Esophagus squamous epithelium (tissue), 4 donors: ENCODE data around the gene SLC25A11.

ENCODE experiments used
- POLR2A ChIP-seq, 4 donors: fragments of 450-650 bp; IDR thresholded peaks; one replicate each; pipeline ENCODE4 v1.6.1; 2017; ENCODE audit warnings: antibody characterized with exemption in 4 of 4, mild to moderate bottlenecking in 4 of 4, moderate library complexity in 3 of 4
- TF ChIP-seq, protein P1 (sequence below), 6 experiments: fragments of 450-650 bp in 4 of 6; fragments of 200-600 bp in 2 of 6; sonication (generic) in 2 of 6; IDR thresholded peaks; one replicate each; pipeline ENCODE4 v1.5.1; 2016 to 2019; ENCODE audit warnings: antibody characterized with exemption in 6 of 6, mild to moderate bottlenecking in 4 of 6, moderate library complexity in 4 of 6

DNA sequence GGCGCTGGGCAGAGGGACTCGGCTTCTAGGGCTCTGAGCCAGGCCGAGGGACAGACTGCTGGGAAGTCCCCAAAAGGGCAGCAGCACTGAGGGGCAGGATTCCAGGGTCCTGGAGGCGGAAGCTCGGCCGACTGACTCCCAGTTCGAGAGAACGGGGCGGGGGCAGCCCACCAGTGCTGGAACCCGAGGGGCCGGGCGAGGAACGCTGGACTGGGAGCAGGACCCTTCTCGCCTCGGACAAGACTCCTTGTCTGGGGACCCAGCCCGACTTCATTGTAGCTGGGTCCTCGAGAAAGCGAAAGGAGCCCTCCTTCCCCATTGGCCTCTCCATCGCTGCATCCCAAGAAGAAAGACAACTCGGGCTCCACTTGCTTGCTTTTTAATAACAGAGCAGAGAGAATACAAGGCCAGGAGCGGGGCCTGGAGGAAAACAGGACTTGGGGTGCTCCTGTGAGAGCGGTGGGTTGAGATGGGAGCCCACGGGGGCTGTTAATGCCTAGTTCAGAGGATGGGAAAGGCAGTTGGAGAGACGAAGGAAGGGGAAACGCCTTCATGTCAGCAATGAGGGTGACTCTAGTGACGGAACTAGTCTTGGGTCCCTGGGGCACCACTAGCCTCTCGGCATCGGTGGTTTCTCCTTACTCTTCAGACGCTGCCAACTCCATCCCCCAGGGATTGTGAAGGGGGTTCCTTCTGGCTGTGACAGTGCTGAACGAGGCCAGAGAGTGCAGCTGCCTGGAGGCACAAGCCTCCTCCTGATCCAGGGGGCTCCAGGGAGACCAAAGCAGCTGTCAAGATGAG, 48.1 kb upstream of the SLC25A11 start:
- TF ChIP-seq POLR2A (IDR thresholded peaks at IDR 0.05), result no peak
- TF ChIP-seq, protein P1, sequence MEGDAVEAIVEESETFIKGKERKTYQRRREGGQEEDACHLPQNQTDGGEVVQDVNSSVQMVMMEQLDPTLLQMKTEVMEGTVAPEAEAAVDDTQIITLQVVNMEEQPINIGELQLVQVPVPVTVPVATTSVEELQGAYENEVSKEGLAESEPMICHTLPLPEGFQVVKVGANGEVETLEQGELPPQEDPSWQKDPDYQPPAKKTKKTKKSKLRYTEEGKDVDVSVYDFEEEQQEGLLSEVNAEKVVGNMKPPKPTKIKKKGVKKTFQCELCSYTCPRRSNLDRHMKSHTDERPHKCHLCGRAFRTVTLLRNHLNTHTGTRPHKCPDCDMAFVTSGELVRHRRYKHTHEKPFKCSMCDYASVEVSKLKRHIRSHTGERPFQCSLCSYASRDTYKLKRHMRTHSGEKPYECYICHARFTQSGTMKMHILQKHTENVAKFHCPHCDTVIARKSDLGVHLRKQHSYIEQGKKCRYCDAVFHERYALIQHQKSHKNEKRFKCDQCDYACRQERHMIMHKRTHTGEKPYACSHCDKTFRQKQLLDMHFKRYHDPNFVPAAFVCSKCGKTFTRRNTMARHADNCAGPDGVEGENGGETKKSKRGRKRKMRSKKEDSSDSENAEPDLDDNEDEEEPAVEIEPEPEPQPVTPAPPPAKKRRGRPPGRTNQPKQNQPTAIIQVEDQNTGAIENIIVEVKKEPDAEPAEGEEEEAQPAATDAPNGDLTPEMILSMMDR (IDR thresholded peaks at IDR 0.05), result no peak
